HepG2 (cell line): ENCODE data around the gene ITM2B. TPM values are rescaled to one million over a fixed set of nuclear protein-coding genes. Genes with fewer than 3 reads are reported as not detected.

ENCODE experiments used
- ATAC-seq: fragments of 200-7000 bp; cut with Tn5 transposase; 3 replicates; pipeline ENCODE4 v1.9.1; 2020; ENCODE audit warnings: mild to moderate bottlenecking, moderate library complexity
- BruUV-seq: library from RNA; stranded (reverse); fragments of 400-500 nt; replicated peaks from 2 replicates; lab custom pipeline; 2021; lab: Mats Ljungman, UMichigan
- CTCF ChIA-PET: fragments of 300-600 bp; formaldehyde crosslinking; extraction: SDS; loops from one replicate; lab custom pipeline; 2021; ENCODE audit warnings: low total read pairs, inconsistent platforms, low intra/inter-chr PET ratio; lab: Yijun Ruan, JAX
- POLR2A ChIA-PET: fragments of 350-600 bp; sonication (Branson Sonifier 250); formaldehyde crosslinking; loops from one replicate; lab custom pipeline; 2020; ENCODE audit warnings: antibody characterized with exemption, inconsistent platforms; lab: Yijun Ruan, JAX
- DNase-seq: peaks from one replicate; pipeline ENCODE4 v3.0.0-alpha.2; 2015; ENCODE audit warnings: low spot score
- FAIRE-seq: peaks from 3 replicates; lab custom pipeline; 2011; peaks lifted over from hg19 to GRCh38; lab: Jason Lieb, UNC
- H2AFZ ChIP-seq: one replicate; pipeline ENCODE4 v1.6.1; 2011; ENCODE audit warnings: low read length, inconsistent platforms
- H3K27ac ChIP-seq: fragments of 300-600 bp; 3 replicates; pipeline ENCODE4 v1.8.0; 2011; ENCODE audit warnings: mixed run types, mild to moderate bottlenecking, mixed read lengths, low read length, inconsistent platforms; ENCODE audit not compliant: insufficient read depth; ENCODE audit errors: extremely low read length
- H3K27me3 ChIP-seq, 2 experiments: fragments of 200-600 bp in 1 of 2; 2 replicates in 1 of 2; 3 replicates in 1 of 2; pipeline versions ENCODE4 v1.6.0 to v1.8.0; 2011; ENCODE audit warnings: low read length in 2 of 2, mild to moderate bottlenecking in 2 of 2, moderate library complexity in 2 of 2, inconsistent platforms in 1 of 2; ENCODE audit not compliant: insufficient read depth in 2 of 2, control insufficient read depth in 1 of 2
- H3K36me3 ChIP-seq, 2 experiments: fragments of 200-600 bp in 1 of 2; replicated peaks in 1 of 2; 2 replicates in 1 of 2; 3 replicates in 1 of 2; pipeline versions ENCODE4 v1.5.1 to v1.8.0; 2011; ENCODE audit warnings: low read length in 2 of 2, inconsistent platforms in 1 of 2; ENCODE audit not compliant: insufficient read depth in 2 of 2, control insufficient read depth in 1 of 2
- H3K4me1 ChIP-seq: 2 replicates; pipeline ENCODE4 v1.5.1; 2012; ENCODE audit warnings: low read length, inconsistent platforms; ENCODE audit not compliant: insufficient read depth
- H3K4me2 ChIP-seq: 2 replicates; pipeline ENCODE4 v1.6.0; 2011; ENCODE audit warnings: low read depth, low read length, inconsistent platforms
- H3K4me3 ChIP-seq, 3 experiments: fragments of 200-600 bp in 1 of 3; sonication (generic), shearing (Covaris generic) in 1 of 3; replicated peaks in 1 of 3; 2 replicates each; pipeline ENCODE4 v1.5.1; 2011 to 2016; ENCODE audit warnings: low read length in 3 of 3, inconsistent platforms in 2 of 3, low read depth in 2 of 3, mild to moderate bottlenecking in 2 of 3, control low read depth in 1 of 3, mixed read lengths in 1 of 3; ENCODE audit not compliant: insufficient read depth in 1 of 3
- H3K79me2 ChIP-seq: one replicate; pipeline ENCODE4 v1.6.1; 2011; ENCODE audit warnings: low read length, inconsistent platforms; ENCODE audit not compliant: insufficient read depth
- H3K9ac ChIP-seq: 2 replicates; pipeline ENCODE4 v1.6.0; 2011; ENCODE audit warnings: mild to moderate bottlenecking, low read depth, low read length, inconsistent platforms; ENCODE audit not compliant: insufficient read depth
- H3K9me3 ChIP-seq: 2 replicates; pipeline ENCODE4 v1.5.1; 2012; ENCODE audit warnings: mild to moderate bottlenecking, low read length
- H4K20me1 ChIP-seq: 2 replicates; pipeline ENCODE4 v1.6.0; 2011; ENCODE audit warnings: inconsistent platforms, mild to moderate bottlenecking, low read length, moderate library complexity; ENCODE audit not compliant: insufficient read depth
- AGO2 ChIP-seq: fragments of 200-400 bp; formaldehyde crosslinking; optimal IDR thresholded peaks from 2 replicates; pipeline ENCODE3; 2017; ENCODE audit warnings: mild to moderate bottlenecking, low read depth, low read length, moderate library complexity
- NFE2 ChIP-seq: sonication (generic); formaldehyde crosslinking; IDR thresholded peaks from 2 replicates; pipeline ENCODE4 v1.4.0; 2020; ENCODE audit warnings: missing genetic modification reagents
- SOX5 ChIP-seq: IDR thresholded peaks from 2 replicates; pipeline ENCODE4 v1.6.1; 2016; ENCODE audit warnings: borderline replicate concordance
- WGBS: methylation state at CpG from one replicate; pipeline ENCODE4 v1.1.6; 2017; ENCODE audit warnings: low lambda C conversion rate; 5-methylcytosine and 5-hydroxymethylcytosine counted together
- in situ Hi-C: cut with HindIII; loops from 2 replicates; pipeline ENCODE4 v1.10.0; 2017; ENCODE audit warnings: low pct_unique_long_range_greater_than_20kb; ENCODE audit not compliant: extremely low pct_ligation_motif_present
- intact Hi-C: fragments of 100-400 bp; cut with micrococcal nuclease; formaldehyde crosslinking; loops from one replicate; pipeline ENCODE4 v1.10.0; 2022; ENCODE audit not compliant: unreplicated experiment
- polyA plus RNA-seq, 8 experiments: library from polyadenylated mRNA; depleted of rRNA in 3 of 8; stranded (reverse) in 7 of 8; unstranded in 1 of 8; fragments of >200 nt; fragmentation: Illumina TruSeq in 4 of 8; extraction: Trizol in 4 of 8; gene quantifications; 2 replicates each; pipeline versions ENCODE4 v1.2.1 to v1.2.3, GENCODE V29; 2011 to 2016; ENCODE audit warnings: low read depth in 4 of 8, missing spikeins in 1 of 8, mixed read lengths in 1 of 8; ENCODE audit not compliant: insufficient read depth in 1 of 8
- total RNA-seq, 5 experiments: library from RNA; depleted of rRNA; stranded (reverse); fragments of >200 nt; fragmentation: Illumina TruSeq; extraction: Trizol; gene quantifications; 2 replicates each; pipeline ENCODE4 v1.2.3, GENCODE V29; 2016; ENCODE audit warnings: low read depth in 1 of 5

Gene ITM2B
- total and polyA plus RNA-seq, 2 of the 13 experiments (the other 11 are each of a cell fraction or from before 2014, with no cell fraction given): 158 to 373 TPM

GRCh38 chr13:48318821-48319511 lies 86.0 kb downstream of the ITM2B start:
- TF ChIP-seq AGO2 (peak; percentile 67), NFE2 (CRISPR knock-in tag) (no peak), SOX5 (CRISPR knock-in tag) (no peak)
- Histone ChIP-seq H3K4me2 (no peak overlapping the region), H3K4me1 (no peaks in the 10 kb centered on the region), H3K79me2 (peaks cover 7% of the 10 kb centered on the region), H4K20me1 (no peaks in the 10 kb centered on the region), H3K27me3 (no peaks in the 10 kb centered on the region), H3K9ac (no peak overlapping the region), H3K36me3 (peaks cover 5 to 7% of the 10 kb centered on the region in 2 experiments; a peak in 3 of 5 replicates), H3K4me3 (no peak overlapping the region), H3K27ac (no peak overlapping the region), H3K9me3 (peaks cover 13% of the 10 kb centered on the region), H2AFZ (no peak overlapping the region)
- 99% methylated on average over 41 of the region's 47 CpGs for WGBS
- no peak for ATAC-seq
- intact Hi-C loops (no loop called here), in situ Hi-C loops (loop anchor here (25.0 kb wide), 1 partner anchor 443 kb away; no protein-coding TSS in a partner anchor)
- BruUV-seq: no TSS peak
- DNase-seq: no peak
- ChIA-PET CTCF (no interaction called here), POLR2A (no interaction called here)
- no peak for FAIRE-seq

Other genes starting within 250 kb of the ITM2B start
- gene SUCLA2, start 231.9 kb upstream of the ITM2B start, total RNA-seq (2016; rRNA removed; fragmentation: Illumina TruSeq; extraction: Trizol): 77.1 and 121 TPM in 2 replicates
- gene SUCLA2, start 231.9 kb upstream of the ITM2B start, polyA plus RNA-seq (2011; rRNA removed): 20.2 and 28.4 TPM in 2 replicates
- 47.3 and 69.9 TPM in 2 replicates for gene NUDT15, start 195.5 kb upstream of the ITM2B start, total RNA-seq (2016; rRNA removed; fragmentation: Illumina TruSeq; extraction: Trizol)
- gene NUDT15, start 195.5 kb upstream of the ITM2B start, polyA plus RNA-seq (2011; rRNA removed): 13.6 and 21.3 TPM in 2 replicates
- 57.8 and 82.8 TPM in 2 replicates for gene MED4, start 138.1 kb upstream of the ITM2B start, total RNA-seq (2016; rRNA removed; fragmentation: Illumina TruSeq; extraction: Trizol)
- gene MED4, start 138.1 kb upstream of the ITM2B start, polyA plus RNA-seq (2011; rRNA removed): 33.6 and 49.4 TPM in 2 replicates
- 23.7 and 35.7 TPM in 2 replicates for gene RB1, start 70.5 kb downstream of the ITM2B start, total RNA-seq (2016; rRNA removed; fragmentation: Illumina TruSeq; extraction: Trizol)
- gene RB1, start 70.5 kb downstream of the ITM2B start, polyA plus RNA-seq (2011; rRNA removed): 11.0 and 15.6 TPM in 2 replicates
- 17.9 and 24.4 TPM in 2 replicates for gene LPAR6, start 179.9 kb downstream of the ITM2B start, total RNA-seq (2016; rRNA removed; fragmentation: Illumina TruSeq; extraction: Trizol)
- 83.4 and 149 TPM in 2 replicates for gene LPAR6, start 179.9 kb downstream of the ITM2B start, polyA plus RNA-seq (2011; rRNA removed)